ENCODE measurements around the gene PTGDS. TPM values are rescaled to one million over a fixed set of nuclear protein-coding genes. Genes with fewer than 3 reads are reported as not detected.

PTGDS gene
- total RNA-seq, 1 donor from 2014 or later = 76.8 TPM

- Mint-ChIP-seq H3K4me1 (ENCODE audit: low read depth) (peaks cover 15% of the 10 kb centered on the region), H3K27me3 (ENCODE audit: low read depth) (no peaks in the 10 kb centered on the region), H3K4me3 (ENCODE audit: unreplicated experiment) (no peak overlapping the region), H3K27ac (ENCODE audit: unreplicated experiment) (no peak overlapping the region), H3K9me3 (ENCODE audit: low read depth) (no peaks in the 10 kb centered on the region), H3K36me3 (ENCODE audit: low read depth) (no peaks in the 10 kb centered on the region)
- DNase-seq (ENCODE audit: low spot score) = no peak
- TF ChIP-seq, protein P1, sequence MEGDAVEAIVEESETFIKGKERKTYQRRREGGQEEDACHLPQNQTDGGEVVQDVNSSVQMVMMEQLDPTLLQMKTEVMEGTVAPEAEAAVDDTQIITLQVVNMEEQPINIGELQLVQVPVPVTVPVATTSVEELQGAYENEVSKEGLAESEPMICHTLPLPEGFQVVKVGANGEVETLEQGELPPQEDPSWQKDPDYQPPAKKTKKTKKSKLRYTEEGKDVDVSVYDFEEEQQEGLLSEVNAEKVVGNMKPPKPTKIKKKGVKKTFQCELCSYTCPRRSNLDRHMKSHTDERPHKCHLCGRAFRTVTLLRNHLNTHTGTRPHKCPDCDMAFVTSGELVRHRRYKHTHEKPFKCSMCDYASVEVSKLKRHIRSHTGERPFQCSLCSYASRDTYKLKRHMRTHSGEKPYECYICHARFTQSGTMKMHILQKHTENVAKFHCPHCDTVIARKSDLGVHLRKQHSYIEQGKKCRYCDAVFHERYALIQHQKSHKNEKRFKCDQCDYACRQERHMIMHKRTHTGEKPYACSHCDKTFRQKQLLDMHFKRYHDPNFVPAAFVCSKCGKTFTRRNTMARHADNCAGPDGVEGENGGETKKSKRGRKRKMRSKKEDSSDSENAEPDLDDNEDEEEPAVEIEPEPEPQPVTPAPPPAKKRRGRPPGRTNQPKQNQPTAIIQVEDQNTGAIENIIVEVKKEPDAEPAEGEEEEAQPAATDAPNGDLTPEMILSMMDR (IDR thresholded peaks at IDR 0.05) = peak; percentile 46
These were observed 1.7 kb upstream of the PTGDS start for GRCh38 chr9:136975644-136976043.

DNA sequence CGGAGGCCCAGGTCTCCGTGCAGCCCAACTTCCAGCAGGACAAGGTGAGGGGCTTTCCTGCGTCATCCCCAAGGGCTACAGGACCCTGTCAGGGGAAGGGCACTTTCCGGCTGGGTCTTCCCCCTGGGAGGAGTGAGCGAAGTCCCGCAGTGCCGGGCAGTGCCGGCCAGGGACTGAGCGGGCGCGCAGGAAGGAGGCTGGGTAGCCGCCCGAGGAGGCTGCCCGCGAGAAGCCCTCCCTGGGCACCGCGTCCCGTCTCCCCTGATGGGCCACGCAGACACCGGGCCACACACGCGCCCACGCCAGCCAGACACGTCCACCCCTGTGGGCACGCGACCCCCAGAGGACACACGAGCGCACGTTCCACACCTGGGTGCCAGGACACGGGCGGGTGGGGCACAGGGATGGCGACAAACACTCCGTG lies 357 bp downstream of the PTGDS start:
- H3K4me3 Mint-ChIP-seq (ENCODE audit: unreplicated experiment) = peak overlapping the region; percentile 68
- peaks cover 15% of the 10 kb centered on the region for H3K4me1 Mint-ChIP-seq (ENCODE audit: low read depth)
- no peak for DNase-seq (ENCODE audit: low spot score)
- TF ChIP-seq, protein P1 (IDR thresholded peaks at IDR 0.05) = no peak
- H3K9me3 Mint-ChIP-seq (ENCODE audit: low read depth) = no peaks in the 10 kb centered on the region
- H3K27me3 Mint-ChIP-seq (ENCODE audit: low read depth) = no peaks in the 10 kb centered on the region
- no peak overlapping the region for H3K27ac Mint-ChIP-seq (ENCODE audit: unreplicated experiment)
- no peaks in the 10 kb centered on the region for H3K36me3 Mint-ChIP-seq (ENCODE audit: low read depth)

GRCh38 chr9:136978073-136978864 lies 965 bp downstream of the PTGDS start:
- H3K4me1 Mint-ChIP-seq (ENCODE audit: low read depth) = peaks cover 15% of the 10 kb centered on the region
- no peaks in the 10 kb centered on the region for H3K9me3 Mint-ChIP-seq (ENCODE audit: low read depth)
- TF ChIP-seq, protein P1 (IDR thresholded peaks at IDR 0.05) = peak; percentile 8
- H3K27me3 Mint-ChIP-seq (ENCODE audit: low read depth) = no peaks in the 10 kb centered on the region
- H3K4me3 Mint-ChIP-seq (ENCODE audit: unreplicated experiment) = peak overlapping the region; percentile 68
- DNase-seq (ENCODE audit: low spot score) = no peak
- H3K36me3 Mint-ChIP-seq (ENCODE audit: low read depth) = no peaks in the 10 kb centered on the region
- H3K27ac Mint-ChIP-seq (ENCODE audit: unreplicated experiment) = no peak overlapping the region

- Mint-ChIP-seq H3K27ac (ENCODE audit: unreplicated experiment) (no peak overlapping the region), H3K27me3 (ENCODE audit: low read depth) (no peaks in the 10 kb centered on the region), H3K36me3 (ENCODE audit: low read depth) (no peaks in the 10 kb centered on the region), H3K9me3 (ENCODE audit: low read depth) (no peaks in the 10 kb centered on the region), H3K4me3 (ENCODE audit: unreplicated experiment) (no peak overlapping the region), H3K4me1 (ENCODE audit: low read depth) (peaks cover 15% of the 10 kb centered on the region)
- DNase-seq (ENCODE audit: low spot score) = no peak
- TF ChIP-seq, protein P1 (IDR thresholded peaks at IDR 0.05) = no peak
These were observed 1.7 kb downstream of the PTGDS start for GRCh38 chr9:136978865-136979544.

GRCh38 chr9:136979769-136980587 lies 2.7 kb downstream of the PTGDS start:
- DNase-seq (ENCODE audit: low spot score) = no peak
- TF ChIP-seq, protein P1 (IDR thresholded peaks at IDR 0.05) = no peak
- no peaks in the 10 kb centered on the region for H3K27me3 Mint-ChIP-seq (ENCODE audit: low read depth)
- H3K9me3 Mint-ChIP-seq (ENCODE audit: low read depth) = no peaks in the 10 kb centered on the region
- no peak overlapping the region for H3K4me3 Mint-ChIP-seq (ENCODE audit: unreplicated experiment)
- peaks cover 15% of the 10 kb centered on the region for H3K4me1 Mint-ChIP-seq (ENCODE audit: low read depth)
- H3K36me3 Mint-ChIP-seq (ENCODE audit: low read depth) = no peaks in the 10 kb centered on the region
- no peak overlapping the region for H3K27ac Mint-ChIP-seq (ENCODE audit: unreplicated experiment)
